COLO829 (cell line): ENCODE measurements around the gene SLC35E2B.
"Not testable (repeated sequence)": the region's sequence is repeated elsewhere in the genome, so short reads cannot be mapped to it uniquely, and the experiment has no call there.

ENCODE experiments used
- DNase-seq: peaks from one replicate; pipeline ENCODE4 v3.0.0; 2012; ENCODE audit warnings: low spot score

SLC35E2B gene

GRCh38 chr1:1674806-1675205 is 17.8 kb downstream of the SLC35E2B start:
- DNase-seq: not testable (repeated sequence)

GRCh38 chr1:1672181-1672965 is 20.2 kb downstream of the SLC35E2B start:
- DNase-seq: no peak

GRCh38 chr1:1671365-1672119 is 21.1 kb downstream of the SLC35E2B start:
- no peak for DNase-seq

GRCh38 chr1:1670866-1671265 is 21.7 kb downstream of the SLC35E2B start:
- no peak for DNase-seq

GRCh38 chr1:1669468-1670440 is 22.8 kb downstream of the SLC35E2B start:
- DNase-seq: no peak

GRCh38 chr1:1666526-1666925 is 26.1 kb downstream of the SLC35E2B start:
- DNase-seq: no peak

GRCh38 chr1:1665815-1666251 is 26.8 kb downstream of the SLC35E2B start:
- DNase-seq: no peak

- DNase-seq: no peak
These were observed 27.4 kb downstream of the SLC35E2B start for GRCh38 chr1:1664941-1665814.

GRCh38 chr1:1664318-1664717 is 28.3 kb downstream of the SLC35E2B start:
- not testable (repeated sequence) for DNase-seq

GRCh38 chr1:1662830-1663560 is 29.6 kb downstream of the SLC35E2B start:
- not testable (repeated sequence) for DNase-seq

- DNase-seq: not testable (repeated sequence)
These were observed 30.2 kb downstream of the SLC35E2B start for GRCh38 chr1:1662392-1662791.

GRCh38 chr1:1658583-1659549 is 33.7 kb downstream of the SLC35E2B start, which contains the start of gene CDK11B:
Gene CDK11B (minus strand): TSS chr1:1659004. CDS start chr1:1657485, 1,519 bp downstream.
- DNase-seq: peak; percentile 94

- not testable (repeated sequence) for DNase-seq
These were observed 44.3 kb downstream of the SLC35E2B start for GRCh38 chr1:1648265-1648664.

GRCh38 chr1:1647567-1648241 is 44.9 kb downstream of the SLC35E2B start:
- DNase-seq: not testable (repeated sequence)

GRCh38 chr1:1646326-1646725 is 46.3 kb downstream of the SLC35E2B start:
- DNase-seq: not testable (repeated sequence)

GRCh38 chr1:1640711-1641461 is 51.7 kb downstream of the SLC35E2B start:
- not testable (repeated sequence) for DNase-seq

GRCh38 chr1:1640081-1640480 is 52.5 kb downstream of the SLC35E2B start:
- not testable (repeated sequence) for DNase-seq

GRCh38 chr1:1639368-1639767 is 53.2 kb downstream of the SLC35E2B start:
- not testable (repeated sequence) for DNase-seq
